Fibroblast of peridontal ligament (primary cell): ENCODE data around the gene TIMM21.
A peak's percentile ranks its signal among the peaks of the same experiment; 100 is the strongest.

Experiments
- DNase-seq: peaks from one replicate; pipeline ENCODE4 v3.0.0-alpha.2; 2010; ENCODE audit errors: extremely low read depth

The TIMM21 gene

GRCh38 chr18:74147491-74147778 is 888 bp upstream of the TIMM21 start:
- DNase-seq, result no peak

- DNase-seq, result no peak
Measured at GRCh38 chr18:74148543-74149070, 284 bp downstream of the TIMM21 start.

- DNase-seq, result no peak
Measured at GRCh38 chr18:74149878-74150277, 1.6 kb downstream of the TIMM21 start.

- no peak for DNase-seq
Measured at GRCh38 chr18:74152270-74152669, 3.9 kb downstream of the TIMM21 start.

- no peak for DNase-seq
Measured at GRCh38 chr18:74152857-74153256, 4.5 kb downstream of the TIMM21 start.

- DNase-seq, result no peak
Measured at GRCh38 chr18:74153377-74153776, 5.1 kb downstream of the TIMM21 start.

- DNase-seq, result no peak
Measured at GRCh38 chr18:74153793-74154192, 5.5 kb downstream of the TIMM21 start.

GRCh38 chr18:74154716-74155115 is 6.4 kb downstream of the TIMM21 start:
- DNase-seq, result no peak

- no peak for DNase-seq
Measured at GRCh38 chr18:74155276-74155675, 7.0 kb downstream of the TIMM21 start.

- no peak for DNase-seq
Measured at GRCh38 chr18:74163019-74163660, 14.8 kb downstream of the TIMM21 start.

- no peak for DNase-seq
Measured at GRCh38 chr18:74166386-74166785, 18.1 kb downstream of the TIMM21 start.

- DNase-seq, result peak; percentile 23
Measured at GRCh38 chr18:74171910-74172606, 23.7 kb downstream of the TIMM21 start.

- DNase-seq, result no peak
Measured at GRCh38 chr18:74172697-74173433, 24.5 kb downstream of the TIMM21 start.

- no peak for DNase-seq
Measured at GRCh38 chr18:74173434-74173750, 25.1 kb downstream of the TIMM21 start.

- DNase-seq, result no peak
Measured at GRCh38 chr18:74175658-74176057, 27.3 kb downstream of the TIMM21 start.

GRCh38 chr18:74178884-74179283 is 30.6 kb downstream of the TIMM21 start:
- DNase-seq, result no peak

GRCh38 chr18:74179623-74180199 is 31.4 kb downstream of the TIMM21 start:
- no peak for DNase-seq

GRCh38 chr18:74182335-74182734 is 34.0 kb downstream of the TIMM21 start:
- DNase-seq, result no peak

- DNase-seq, result no peak
Measured at GRCh38 chr18:74183130-74183529, 34.8 kb downstream of the TIMM21 start.

- no peak for DNase-seq
Measured at GRCh38 chr18:74184875-74185274, 36.6 kb downstream of the TIMM21 start.

- DNase-seq, result peak; percentile 3
Measured at GRCh38 chr18:74185860-74186259, 37.5 kb downstream of the TIMM21 start.

- DNase-seq, result no peak
Measured at GRCh38 chr18:74186661-74187060, 38.3 kb downstream of the TIMM21 start.

GRCh38 chr18:74190086-74190485 is 41.8 kb downstream of the TIMM21 start:
- DNase-seq, result peak; percentile 66
